ENCODE data around the gene CPA2.

- no peak for TF ChIP-seq ATF3 (CRISPR knock-in tag; conservative IDR thresholded peaks at IDR 0.05)
- TF ChIP-seq E2F5 (CRISPR knock-in tag; IDR thresholded peaks at IDR 0.05) = no peak
- no peak for TF ChIP-seq ZBTB43 (CRISPR knock-in tag; IDR thresholded peaks at IDR 0.05)
- TF ChIP-seq FOXK1 (CRISPR knock-in tag; IDR thresholded peaks at IDR 0.05) = no peak
- no peak for TF ChIP-seq TP53 (CRISPR knock-in tag; IDR thresholded peaks at IDR 0.05)
- no peak for TF ChIP-seq ATF1 (CRISPR knock-in tag; IDR thresholded peaks at IDR 0.05)
- no peak for TF ChIP-seq CTCF (IDR thresholded peaks at IDR 0.05)
- no peak for TF ChIP-seq FOXJ3 (CRISPR knock-in tag; IDR thresholded peaks at IDR 0.05; ENCODE audit: borderline replicate concordance)
- TF ChIP-seq ESRRA (CRISPR knock-in tag; IDR thresholded peaks at IDR 0.05; ENCODE audit: borderline replicate concordance) = no peak
- no peak for TF ChIP-seq IRF2 (CRISPR knock-in tag; IDR thresholded peaks at IDR 0.05; ENCODE audit: borderline replicate concordance, low read depth)
- TF ChIP-seq STAT6 (CRISPR knock-in tag; conservative IDR thresholded peaks at IDR 0.05; ENCODE audit: low read depth) = no peak
- no peak for TF ChIP-seq AFF4 (CRISPR knock-in tag; IDR thresholded peaks at IDR 0.05; ENCODE audit: borderline replicate concordance)
- no peak for TF ChIP-seq IRF1 (CRISPR knock-in tag; IDR thresholded peaks at IDR 0.05)
- no peak for TF ChIP-seq CREB1 (CRISPR knock-in tag; IDR thresholded peaks at IDR 0.05)
Observed at GRCh38 chr7:130298544-130299326, 32.1 kb downstream of the CPA2 start.
